ENCODE data around the gene STN1.

GRCh38 chr10:103901299-103901698, 16.7 kb downstream of the STN1 start:
- TF ChIP-seq CTCF (IDR thresholded peaks at IDR 0.05) (no peak), POLR2A (IDR thresholded peaks at IDR 0.05) (no peak)
